CD4-positive, alpha-beta T cell treated with Interleukin-21 for 1 hour (primary cell): ENCODE measurements around the gene S100A8.
A peak's percentile ranks its signal among the peaks of the same experiment; 100 is the strongest.
"Not testable (repeated sequence)": the region's sequence is repeated elsewhere in the genome, so short reads cannot be mapped to it uniquely, and the experiment has no call there.

ENCODE experiments used
- DNase-seq: peaks from one replicate; pipeline ENCODE4 v3.0.0-alpha.2; 2020

Gene S100A8

GRCh38 chr1:153415850-153416570 lies 25.1 kb upstream of the S100A8 start, which contains the start of gene S100A7A:
S100A7A (plus strand) TSS chr1:153416520; CDS start chr1:153418083, 1,563 bp downstream.
- no peak for DNase-seq

GRCh38 chr1:153413961-153414360 lies 23.1 kb upstream of the S100A8 start:
- not testable (repeated sequence) for DNase-seq

- not testable (repeated sequence) for DNase-seq
These were observed 16.4 kb upstream of the S100A8 start for GRCh38 chr1:153407274-153407673.

- DNase-seq: not testable (repeated sequence)
These were observed 15.1 kb upstream of the S100A8 start for GRCh38 chr1:153405825-153406599.

GRCh38 chr1:153404768-153405167 lies 13.9 kb upstream of the S100A8 start:
- peak; percentile 52 for DNase-seq

- DNase-seq: no peak
These were observed 13.3 kb upstream of the S100A8 start for GRCh38 chr1:153404086-153404635.

GRCh38 chr1:153403421-153404085 lies 12.7 kb upstream of the S100A8 start:
- DNase-seq: no peak

- DNase-seq: no peak
These were observed 11.4 kb upstream of the S100A8 start for GRCh38 chr1:153402226-153402625.

GRCh38 chr1:153401461-153401860 lies 10.6 kb upstream of the S100A8 start:
- DNase-seq: no peak

- DNase-seq: no peak
These were observed 9.4 kb upstream of the S100A8 start for GRCh38 chr1:153400244-153400643.

GRCh38 chr1:153399401-153400055 lies 8.7 kb upstream of the S100A8 start:
- no peak for DNase-seq

- DNase-seq: no peak
These were observed 7.2 kb upstream of the S100A8 start for GRCh38 chr1:153397924-153398651.

GRCh38 chr1:153397051-153397923 lies 6.4 kb upstream of the S100A8 start:
- no peak for DNase-seq

- DNase-seq: no peak
These were observed 5.6 kb upstream of the S100A8 start for GRCh38 chr1:153396461-153396860.

GRCh38 chr1:153395776-153396175 lies 4.9 kb upstream of the S100A8 start:
- no peak for DNase-seq

GRCh38 chr1:153395136-153395685 lies 4.3 kb upstream of the S100A8 start:
- DNase-seq: no peak

GRCh38 chr1:153394391-153394790 lies 3.5 kb upstream of the S100A8 start:
- DNase-seq: no peak

GRCh38 chr1:153393926-153394325 lies 3.1 kb upstream of the S100A8 start:
- DNase-seq: no peak

- no peak for DNase-seq
These were observed 1.9 kb upstream of the S100A8 start for GRCh38 chr1:153392822-153393221.

GRCh38 chr1:153392258-153392657 lies 1.4 kb upstream of the S100A8 start:
- DNase-seq: no peak
